Body of pancreas (tissue), 4 donors: ENCODE data around the gene POSTN.
"Not testable (repeated sequence)": the region's sequence is repeated elsewhere in the genome, so short reads cannot be mapped to it uniquely, and the experiment has no call there.

Source experiments
- CTCF ChIP-seq, 7 experiments: fragments of 450-650 bp in 4 of 7; fragments of 200-600 bp in 3 of 7; sonication (generic) in 3 of 7; IDR thresholded peaks; one replicate each; pipeline ENCODE4 v1.5.1; 2016 to 2019; ENCODE audit warnings: antibody characterized with exemption in 7 of 7
- POLR2A ChIP-seq, 3 donors: fragments of 450-650 bp; IDR thresholded peaks; one replicate each; pipeline ENCODE4 v1.6.1; 2016; ENCODE audit warnings: antibody characterized with exemption in 3 of 3, mild to moderate bottlenecking in 2 of 3

GRCh38 chr13:37589381-37589780, 9.2 kb downstream of the POSTN start:
- TF ChIP-seq POLR2A, CTCF (IDR thresholded peaks at IDR 0.05): not testable (repeated sequence)
